Spleen (tissue), 7 donors: ENCODE measurements around the gene TNFAIP6.

Source experiments
- POLR2A ChIP-seq, 3 donors: fragments of 450-650 bp; IDR thresholded peaks; one replicate each; pipeline ENCODE4 v1.5.1; 2017; ENCODE audit warnings: antibody characterized with exemption in 3 of 3, mild to moderate bottlenecking in 1 of 3
- POLR2AphosphoS5 ChIP-seq, 3 donors: sonication (generic); formaldehyde crosslinking; IDR thresholded peaks; one replicate each; pipeline ENCODE4 v1.5.1; 2017; ENCODE audit warnings: antibody characterized with exemption in 3 of 3
- TF ChIP-seq, protein P1 (sequence below), 11 experiments: fragments of 200-600 bp in 7 of 11; fragments of 450-650 bp in 4 of 11; sonication (generic) in 4 of 11; IDR thresholded peaks in 8 of 11; conservative IDR thresholded peaks in 3 of 11; 1 replicate in 7 of 11; 2 replicates in 4 of 11; pipeline versions ENCODE4 v1.4.0 to v1.8.0; 2016 to 2021; ENCODE audit warnings: antibody characterized with exemption in 11 of 11, inconsistent platforms in 4 of 11, mild to moderate bottlenecking in 1 of 11
- donor health status: DM: no; HTN: no; CAD: no; lungs with moderate emphysema.
- donor health status: DM: no; HTN: no; CAD: no.
- donor health status: DM: no; HTN: no; CAD: no.

DNA sequence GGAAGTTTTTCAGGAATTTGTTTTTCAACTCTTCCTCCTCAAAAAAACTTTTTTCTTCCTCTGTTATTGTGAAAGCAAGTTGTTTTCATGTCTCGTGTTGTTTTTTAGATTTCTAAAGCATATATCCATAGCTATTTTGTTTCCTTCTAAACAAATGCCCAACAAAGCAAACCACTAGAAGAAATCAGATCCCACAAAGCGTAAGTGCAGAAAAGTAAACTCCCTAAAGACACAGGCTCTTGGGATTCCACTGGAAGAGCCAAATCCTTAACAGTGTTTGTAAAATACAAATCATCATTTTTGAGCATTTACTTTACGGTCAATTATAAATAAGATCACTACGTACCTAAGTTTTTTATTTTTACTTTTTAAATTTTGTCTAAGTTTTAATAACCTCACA, 30.6 kb downstream of the TNFAIP6 start:
- TF ChIP-seq, protein P1, sequence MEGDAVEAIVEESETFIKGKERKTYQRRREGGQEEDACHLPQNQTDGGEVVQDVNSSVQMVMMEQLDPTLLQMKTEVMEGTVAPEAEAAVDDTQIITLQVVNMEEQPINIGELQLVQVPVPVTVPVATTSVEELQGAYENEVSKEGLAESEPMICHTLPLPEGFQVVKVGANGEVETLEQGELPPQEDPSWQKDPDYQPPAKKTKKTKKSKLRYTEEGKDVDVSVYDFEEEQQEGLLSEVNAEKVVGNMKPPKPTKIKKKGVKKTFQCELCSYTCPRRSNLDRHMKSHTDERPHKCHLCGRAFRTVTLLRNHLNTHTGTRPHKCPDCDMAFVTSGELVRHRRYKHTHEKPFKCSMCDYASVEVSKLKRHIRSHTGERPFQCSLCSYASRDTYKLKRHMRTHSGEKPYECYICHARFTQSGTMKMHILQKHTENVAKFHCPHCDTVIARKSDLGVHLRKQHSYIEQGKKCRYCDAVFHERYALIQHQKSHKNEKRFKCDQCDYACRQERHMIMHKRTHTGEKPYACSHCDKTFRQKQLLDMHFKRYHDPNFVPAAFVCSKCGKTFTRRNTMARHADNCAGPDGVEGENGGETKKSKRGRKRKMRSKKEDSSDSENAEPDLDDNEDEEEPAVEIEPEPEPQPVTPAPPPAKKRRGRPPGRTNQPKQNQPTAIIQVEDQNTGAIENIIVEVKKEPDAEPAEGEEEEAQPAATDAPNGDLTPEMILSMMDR (IDR thresholded peaks at IDR 0.05 in 8 of 11, conservative IDR thresholded peaks at IDR 0.05 in 3 of 11) = no peak
- TF ChIP-seq POLR2A (IDR thresholded peaks at IDR 0.05) (no peak), POLR2AphosphoS5 (IDR thresholded peaks at IDR 0.05) (no peak)
